Stimulated activated CD8-positive, alpha-beta memory T cell treated with anti-CD3 and anti-CD28 coated beads, Interleukin-4, amount 100 ng/mL, for 1 hour (primary cell): ENCODE data around the gene ETAA1.

Experiments
- DNase-seq, 2 donors: peaks; one replicate each; pipeline ENCODE4 v3.0.0-alpha.2; 2020; ENCODE audit warnings: low read depth in 2 of 2, low spot score in 1 of 2

Gene ETAA1

DNA sequence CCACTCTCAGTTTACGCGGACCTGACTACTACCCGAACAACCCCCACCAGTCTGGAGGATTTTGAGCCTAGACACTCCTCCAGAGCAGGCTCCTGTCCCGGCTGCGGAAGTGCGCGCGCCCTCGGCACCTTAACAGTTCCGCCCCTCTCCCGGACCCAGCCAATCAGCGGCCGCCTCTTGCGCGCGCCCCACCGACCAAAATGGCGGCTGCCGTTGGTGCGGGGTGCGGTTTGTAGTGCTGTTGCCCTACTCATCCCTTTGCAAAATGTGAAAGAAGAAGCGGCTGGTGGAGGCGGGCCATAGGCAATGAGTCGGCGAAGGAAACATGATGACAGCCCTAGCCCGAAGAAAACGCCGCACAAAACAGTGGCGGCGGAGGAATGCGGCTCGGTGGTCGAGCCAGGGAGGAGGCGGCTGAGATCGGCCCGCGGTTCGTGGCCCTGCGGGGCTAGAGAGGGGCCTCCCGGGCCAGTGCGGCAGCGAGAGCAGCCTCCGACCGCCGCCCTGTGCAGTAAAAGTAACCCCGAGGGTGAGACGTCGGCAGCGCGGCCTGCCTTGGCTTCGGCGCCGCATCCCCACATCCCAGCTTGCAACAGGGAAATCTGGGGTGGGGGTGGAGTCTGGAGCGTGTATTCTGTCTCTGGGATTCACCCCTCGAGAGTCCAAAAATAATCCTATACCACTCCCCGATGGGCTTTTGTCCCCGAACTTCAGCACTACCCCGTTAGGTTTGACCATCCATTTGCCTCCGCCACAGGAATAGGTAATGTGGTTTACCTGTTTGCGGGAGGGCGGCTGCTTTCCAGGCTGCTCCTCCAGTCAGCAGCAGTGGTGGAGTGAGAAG, at the start of gene ETAA1:
TSS of gene ETAA1 (plus strand) at position 191 of the 844 bp plus-strand sequence. CDS start at position 307, 116 bp downstream.
- DNase-seq = peak; percentile 78 to 88

GRCh38 chr2:67366832-67367412, 30.2 kb upstream of the ETAA1 start:
- no peak for DNase-seq

- no peak for DNase-seq
These were observed 22.7 kb upstream of the ETAA1 start for GRCh38 chr2:67374481-67374880.

GRCh38 chr2:67374949-67375348, 22.2 kb upstream of the ETAA1 start:
- no peak for DNase-seq

- DNase-seq = no peak
These were observed 18.6 kb upstream of the ETAA1 start for GRCh38 chr2:67378555-67378954.

GRCh38 chr2:67379048-67379447, 18.1 kb upstream of the ETAA1 start:
- no peak for DNase-seq

- no peak for DNase-seq
These were observed 12.9 kb upstream of the ETAA1 start for GRCh38 chr2:67384123-67384822.

DNA sequence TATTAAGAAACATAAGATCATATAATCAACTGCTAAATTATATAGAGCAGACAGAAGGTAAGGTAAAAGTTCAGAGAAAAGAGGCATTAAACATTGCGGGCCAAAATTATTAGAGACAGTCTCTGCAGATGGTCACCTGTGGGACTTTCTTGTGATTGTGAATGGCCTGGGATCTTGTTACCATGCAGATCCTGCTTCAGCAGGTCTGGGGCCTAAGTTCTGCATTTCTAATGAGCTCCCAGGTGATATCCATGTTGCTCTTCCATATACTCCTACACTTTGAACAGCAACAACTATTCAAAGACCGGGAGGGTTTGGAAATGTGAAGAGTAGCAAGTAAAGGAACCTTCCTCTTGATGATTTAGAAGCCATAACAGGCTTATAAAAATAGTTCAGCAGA, 8.5 kb upstream of the ETAA1 start:
- DNase-seq = no peak

GRCh38 chr2:67389286-67389685, 7.8 kb upstream of the ETAA1 start:
- no peak for DNase-seq

DNA sequence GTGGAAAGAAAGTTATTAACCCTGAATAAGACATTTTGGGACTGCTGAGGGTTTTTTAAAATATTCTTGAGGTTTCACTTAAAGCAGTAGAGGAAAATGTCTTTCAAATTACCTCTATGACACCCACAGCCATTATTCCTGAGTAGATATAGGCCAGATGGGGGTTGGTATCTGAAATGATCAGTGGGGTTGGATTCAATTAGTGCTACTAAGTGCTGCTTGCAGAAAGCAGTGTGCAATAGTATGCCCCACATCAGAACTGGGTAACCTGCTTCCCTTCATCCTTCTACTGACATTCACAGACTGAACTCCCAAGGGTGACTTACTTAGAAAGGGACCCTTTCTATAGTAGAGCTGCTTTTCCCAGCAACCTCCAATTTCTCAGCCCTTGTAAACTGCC, 7.3 kb upstream of the ETAA1 start:
- DNase-seq = no peak

GRCh38 chr2:67393237-67393636, 3.9 kb upstream of the ETAA1 start:
- no peak for DNase-seq

- no peak for DNase-seq
These were observed 2.4 kb upstream of the ETAA1 start for GRCh38 chr2:67394734-67395133.

GRCh38 chr2:67399144-67399543, 2.0 kb downstream of the ETAA1 start:
- no peak for DNase-seq

DNA sequence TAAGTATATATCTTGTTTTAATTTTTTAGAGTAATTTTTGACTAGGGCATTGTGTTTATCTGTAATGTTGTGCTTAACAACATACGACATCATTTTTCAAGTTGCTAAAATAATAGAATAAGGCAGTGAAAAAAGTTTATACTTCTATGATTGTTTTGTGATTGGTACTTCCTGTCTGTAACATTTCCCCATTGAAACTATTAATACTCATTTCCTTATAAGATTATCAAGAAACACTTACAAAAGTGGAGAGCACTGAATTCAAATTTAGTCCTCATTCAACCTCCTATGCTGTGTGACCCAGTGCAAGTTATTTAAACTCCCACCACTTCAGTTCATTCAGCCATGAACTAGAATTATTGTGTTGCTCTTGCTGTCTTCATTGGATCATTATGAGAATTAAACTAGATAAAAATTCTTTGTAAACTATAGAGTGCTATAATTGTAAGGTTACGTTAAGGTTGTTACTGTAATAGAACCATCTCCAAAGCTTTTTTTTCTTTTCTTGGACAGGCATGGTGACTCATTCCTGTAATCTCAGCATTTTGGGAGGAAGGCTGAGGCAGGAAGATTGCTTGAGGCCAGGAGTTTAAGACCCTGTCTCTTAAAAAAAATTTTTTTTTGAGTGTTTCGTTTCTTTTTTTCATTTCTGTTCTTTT, 2.8 kb downstream of the ETAA1 start:
- no peak for DNase-seq

- DNase-seq = no peak
These were observed 3.7 kb downstream of the ETAA1 start for GRCh38 chr2:67400560-67401485.

DNA sequence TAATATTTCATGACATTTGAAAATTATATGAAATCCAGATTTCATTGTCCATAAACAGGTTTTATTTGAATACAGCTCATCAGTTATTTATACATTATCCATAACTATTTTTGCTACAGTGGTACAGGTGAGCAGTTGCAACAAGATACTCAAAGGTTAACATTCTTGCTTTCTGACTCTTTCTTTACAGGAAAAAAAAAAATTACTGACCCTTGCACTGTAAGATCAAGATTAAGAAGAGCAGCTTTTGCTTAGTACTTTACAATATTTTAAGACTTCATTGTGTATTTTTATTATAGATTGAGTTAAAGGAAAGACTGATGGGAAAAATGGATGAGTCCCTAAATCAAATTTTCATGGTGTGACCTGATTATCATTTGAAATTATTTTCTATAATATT, 11.2 kb downstream of the ETAA1 start:
- no peak for DNase-seq

DNA sequence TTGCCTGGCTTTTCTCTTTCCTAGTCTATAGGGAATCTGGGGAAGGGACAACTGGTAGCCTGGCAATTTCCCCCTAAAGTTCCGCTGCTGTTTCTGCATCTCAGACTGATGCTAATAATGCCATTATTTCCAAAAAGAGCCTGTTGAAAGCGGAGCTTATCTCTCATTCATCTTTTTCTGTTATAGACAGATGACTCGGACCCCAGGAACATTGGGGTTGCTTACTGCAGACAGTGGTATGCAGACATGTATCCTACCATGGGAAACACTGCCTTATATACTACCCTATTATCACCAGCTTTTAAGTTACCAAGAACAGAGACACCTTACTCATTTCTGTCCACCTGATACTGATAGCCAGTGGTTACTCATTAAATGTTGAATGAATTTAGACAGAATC, 15.3 kb downstream of the ETAA1 start:
- DNase-seq = no peak

GRCh38 chr2:67414867-67415266, 17.7 kb downstream of the ETAA1 start:
- no peak for DNase-seq

- no peak for DNase-seq
These were observed 19.0 kb downstream of the ETAA1 start for GRCh38 chr2:67416136-67416535.

DNA sequence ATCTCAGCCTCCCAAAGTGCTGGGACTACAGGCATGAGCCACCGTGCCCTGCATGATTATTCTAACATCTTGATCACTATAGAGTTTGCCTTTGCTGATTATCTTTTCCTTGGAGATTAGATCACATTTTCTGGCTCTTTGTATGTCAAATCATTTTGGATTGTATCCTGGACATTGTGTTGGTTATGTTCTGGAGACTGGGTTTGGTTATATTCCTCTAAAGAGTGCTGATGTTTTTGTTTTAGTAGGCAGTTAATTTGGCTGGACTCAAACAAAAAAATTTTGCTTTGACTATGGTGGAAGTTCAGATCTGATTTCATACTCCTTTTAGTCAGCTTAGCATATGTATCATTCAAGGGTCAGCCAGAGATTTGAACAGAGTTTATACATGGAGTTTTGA, 26.4 kb downstream of the ETAA1 start:
- DNase-seq = no peak

DNA sequence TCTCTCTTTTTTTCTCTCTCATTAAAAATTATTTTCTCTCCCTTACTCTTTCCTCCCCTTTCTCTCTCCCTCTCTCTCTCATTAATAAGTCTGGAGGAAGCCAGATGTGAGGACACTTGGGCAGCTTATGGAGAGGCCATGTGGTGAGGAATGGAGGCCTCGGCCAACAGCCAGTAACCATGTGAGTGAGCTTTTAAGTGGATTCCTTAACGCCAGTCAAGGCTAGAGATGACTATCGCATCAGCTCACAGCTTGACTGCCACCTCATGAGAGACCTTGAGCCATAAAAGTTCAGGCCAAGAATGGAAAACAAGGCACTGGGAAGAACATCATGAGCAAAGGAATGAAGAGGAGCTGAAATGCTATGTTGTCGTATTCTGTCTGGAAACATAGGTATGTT, 39.1 kb downstream of the ETAA1 start:
- DNase-seq = no peak
